SU-DHL-6 (cell line): ENCODE results near the gene IFI27.

ENCODE experiments used
- H2AFZ ChIP-seq: fragments of 200-600 bp; sonication (generic); 2 replicates; pipeline ENCODE4 v1.6.1; 2014; ENCODE audit warnings: low read depth, mild to moderate bottlenecking, moderate library complexity, mixed read lengths, antibody characterized with exemption, low read length; ENCODE audit not compliant: severe bottlenecking
- H3F3A ChIP-seq: fragments of 200-600 bp; shearing (Covaris generic); 2 replicates; pipeline ENCODE4 v1.6.0; 2016; ENCODE audit warnings: antibody characterized with exemption, mild to moderate bottlenecking; ENCODE audit not compliant: insufficient read depth
- H3K27ac ChIP-seq: fragments of 200-600 bp; sonication (generic); 2 replicates; pipeline ENCODE4 v1.5.1; 2016; ENCODE audit warnings: low read depth, mild to moderate bottlenecking, low read length, moderate library complexity, mixed read lengths
- H3K27me3 ChIP-seq: fragments of 200-600 bp; sonication (generic), shearing (Covaris generic); 2 replicates; pipeline ENCODE4 v1.6.0; 2014; ENCODE audit warnings: mild to moderate bottlenecking, low read length
- H3K36me3 ChIP-seq: fragments of 200-600 bp; sonication (generic); 2 replicates; pipeline ENCODE4 v1.6.1; 2014; ENCODE audit warnings: mild to moderate bottlenecking, low read length, mixed read lengths
- H3K4me2 ChIP-seq: fragments of 300-600, 200-600 bp; shearing (Covaris generic), sonication (generic); 2 replicates; pipeline ENCODE4 v1.6.0; 2014; ENCODE audit warnings: low read length, low read depth, mild to moderate bottlenecking; ENCODE audit not compliant: poor library complexity, severe bottlenecking
- H3K4me3 ChIP-seq: fragments of 200-600 bp; sonication (generic); 2 replicates; pipeline ENCODE4 v1.5.1; 2014; ENCODE audit warnings: antibody characterized with exemption, low read length, mild to moderate bottlenecking, mixed read lengths; ENCODE audit not compliant: insufficient read depth, poor library complexity, severe bottlenecking
- H3K79me2 ChIP-seq: fragments of 200-600 bp; sonication (generic); 2 replicates; pipeline ENCODE4 v1.6.1; 2014; ENCODE audit warnings: mild to moderate bottlenecking, low read length, moderate library complexity; ENCODE audit not compliant: insufficient read depth
- H3K9ac ChIP-seq: fragments of 200-600 bp; sonication (generic); 2 replicates; pipeline ENCODE4 v1.7.0; 2014; ENCODE audit warnings: mild to moderate bottlenecking, low read length
- H3K9me2 ChIP-seq: fragments of 200-600 bp; sonication (generic); replicated peaks from 2 replicates; pipeline ENCODE4 v1.6.1; 2014; ENCODE audit warnings: low read length; ENCODE audit not compliant: insufficient read depth
- H3K9me3 ChIP-seq: fragments of 200-600 bp; sonication (generic); 2 replicates; pipeline ENCODE4 v1.6.1; 2014; ENCODE audit warnings: low read length, mixed read lengths; ENCODE audit not compliant: insufficient read depth
- H4K20me1 ChIP-seq: fragments of 200-600 bp; sonication (generic); 2 replicates; pipeline ENCODE4 v1.6.1; 2014; ENCODE audit warnings: low read depth, mild to moderate bottlenecking, antibody characterized with exemption, low read length, moderate library complexity, mixed read lengths
- EZH2phosphoT487 ChIP-seq: fragments of 200-600 bp; sonication (generic), shearing (Covaris generic); conservative IDR thresholded peaks from 2 replicates; pipeline ENCODE4 v1.6.1; 2018; ENCODE audit warnings: mild to moderate bottlenecking, antibody characterized with exemption, low read length, moderate library complexity, mixed read lengths
- TF ChIP-seq, protein P1 (sequence below): fragments of 200-600 bp; sonication (generic); IDR thresholded peaks from one replicate; pipeline ENCODE4 v1.5.1; 2017; ENCODE audit warnings: antibody characterized with exemption, mild to moderate bottlenecking, low read length, moderate library complexity; ENCODE audit not compliant: insufficient read depth, poor library complexity, severe bottlenecking

Gene IFI27

GRCh38 chr14:94157197-94157596 is 46.7 kb downstream of the IFI27 start:
- H2AFZ ChIP-seq = no peak overlapping the region
- no peaks in the 10 kb centered on the region for H3K79me2 ChIP-seq
- H3K4me2 ChIP-seq = no peak overlapping the region
- H3K36me3 ChIP-seq = no peaks in the 10 kb centered on the region
- no peaks in the 10 kb centered on the region for H4K20me1 ChIP-seq
- H3K27me3 ChIP-seq = no peaks in the 10 kb centered on the region
- H3K9me2 ChIP-seq = no peaks in the 10 kb centered on the region
- H3K9ac ChIP-seq = no peak overlapping the region
- no peaks in the 10 kb centered on the region for H3K9me3 ChIP-seq
- no peaks in the 10 kb centered on the region for H3F3A ChIP-seq
- no peak overlapping the region for H3K27ac ChIP-seq
- H3K4me3 ChIP-seq = no peak overlapping the region
- TF ChIP-seq, protein P1, sequence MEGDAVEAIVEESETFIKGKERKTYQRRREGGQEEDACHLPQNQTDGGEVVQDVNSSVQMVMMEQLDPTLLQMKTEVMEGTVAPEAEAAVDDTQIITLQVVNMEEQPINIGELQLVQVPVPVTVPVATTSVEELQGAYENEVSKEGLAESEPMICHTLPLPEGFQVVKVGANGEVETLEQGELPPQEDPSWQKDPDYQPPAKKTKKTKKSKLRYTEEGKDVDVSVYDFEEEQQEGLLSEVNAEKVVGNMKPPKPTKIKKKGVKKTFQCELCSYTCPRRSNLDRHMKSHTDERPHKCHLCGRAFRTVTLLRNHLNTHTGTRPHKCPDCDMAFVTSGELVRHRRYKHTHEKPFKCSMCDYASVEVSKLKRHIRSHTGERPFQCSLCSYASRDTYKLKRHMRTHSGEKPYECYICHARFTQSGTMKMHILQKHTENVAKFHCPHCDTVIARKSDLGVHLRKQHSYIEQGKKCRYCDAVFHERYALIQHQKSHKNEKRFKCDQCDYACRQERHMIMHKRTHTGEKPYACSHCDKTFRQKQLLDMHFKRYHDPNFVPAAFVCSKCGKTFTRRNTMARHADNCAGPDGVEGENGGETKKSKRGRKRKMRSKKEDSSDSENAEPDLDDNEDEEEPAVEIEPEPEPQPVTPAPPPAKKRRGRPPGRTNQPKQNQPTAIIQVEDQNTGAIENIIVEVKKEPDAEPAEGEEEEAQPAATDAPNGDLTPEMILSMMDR = no peak
- TF ChIP-seq EZH2phosphoT487 = no peak

DNA sequence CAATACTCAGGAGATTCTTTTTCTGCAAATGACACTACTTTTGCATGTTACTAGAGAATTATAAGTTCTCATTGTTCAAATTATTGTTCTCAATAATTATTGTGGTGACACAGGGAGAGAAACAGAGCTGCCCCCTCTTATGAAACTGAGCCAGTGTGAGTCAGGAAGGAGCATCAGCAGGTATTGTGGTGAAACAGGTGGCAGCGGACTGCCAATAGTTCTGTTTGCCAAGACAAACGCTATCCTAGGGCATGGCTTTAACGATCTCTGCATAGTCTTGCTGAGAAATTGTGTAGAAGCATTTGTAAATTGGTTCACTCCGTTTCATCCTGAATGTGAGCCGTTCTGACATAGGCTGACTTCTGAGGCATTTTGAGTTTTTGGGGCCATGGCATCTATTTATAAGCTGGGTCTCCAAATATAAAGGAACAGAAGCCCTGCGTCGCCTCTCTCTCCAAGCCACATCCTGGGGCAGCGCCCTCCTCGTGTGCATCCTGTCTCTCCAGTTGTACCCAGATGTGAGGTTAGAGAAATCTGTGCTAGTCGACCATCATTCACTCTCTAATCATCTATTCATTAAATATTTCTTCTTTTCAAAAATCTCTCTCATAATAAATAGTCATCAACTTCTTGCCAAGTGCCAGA is 47.8 kb downstream of the IFI27 start:
- Histone ChIP-seq H3K9me3 (no peaks in the 10 kb centered on the region), H3K9me2 (no peaks in the 10 kb centered on the region), H2AFZ (no peak overlapping the region), H3K36me3 (no peaks in the 10 kb centered on the region), H3K27me3 (no peaks in the 10 kb centered on the region), H3K9ac (no peak overlapping the region), H3F3A (no peaks in the 10 kb centered on the region), H3K4me3 (no peak overlapping the region), H3K4me2 (no peak overlapping the region), H3K27ac (no peak overlapping the region), H3K79me2 (no peaks in the 10 kb centered on the region), H4K20me1 (no peaks in the 10 kb centered on the region)
- TF ChIP-seq EZH2phosphoT487 = no peak
- TF ChIP-seq, protein P1 = no peak

DNA sequence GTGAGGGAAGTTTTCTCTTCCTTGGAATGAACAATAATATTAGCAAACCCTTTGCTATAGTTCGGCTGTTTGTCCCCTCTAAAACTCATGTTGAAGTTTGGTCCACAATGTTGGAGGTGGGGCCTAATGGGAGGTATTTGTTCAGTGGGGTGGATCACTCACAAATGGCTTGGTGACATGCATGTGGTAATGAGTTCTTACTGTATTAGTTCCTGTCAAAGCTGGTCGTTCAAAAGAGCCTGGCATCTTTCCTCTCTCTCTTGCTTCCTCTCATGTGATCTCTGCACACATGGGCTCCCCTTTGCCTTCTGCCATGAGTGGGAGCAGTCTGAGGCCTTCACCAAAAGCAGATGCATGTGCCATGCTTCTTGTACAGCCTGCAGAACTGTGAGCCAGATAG is 50.5 kb downstream of the IFI27 start:
- Histone ChIP-seq H3K27me3 (no peaks in the 10 kb centered on the region), H3F3A (no peaks in the 10 kb centered on the region), H2AFZ (no peak overlapping the region), H3K4me3 (no peak overlapping the region), H3K36me3 (no peaks in the 10 kb centered on the region), H3K9ac (no peak overlapping the region), H3K27ac (no peak overlapping the region), H3K9me3 (no peaks in the 10 kb centered on the region), H3K9me2 (no peaks in the 10 kb centered on the region), H4K20me1 (no peaks in the 10 kb centered on the region), H3K4me2 (no peak overlapping the region), H3K79me2 (no peaks in the 10 kb centered on the region)
- no peak for TF ChIP-seq EZH2phosphoT487
- TF ChIP-seq, protein P1 = no peak
